Peyer's patch (tissue), 4 donors: Measurements from ENCODE around the gene GP1BB.

ENCODE experiments used
- CTCF ChIP-seq, 6 experiments: fragments of 450-650 bp in 4 of 6; fragments of 200-600 bp in 2 of 6; sonication (generic) in 1 of 6; IDR thresholded peaks; one replicate each; pipeline ENCODE4 v1.5.1; 2017 to 2019; ENCODE audit warnings: antibody characterized with exemption in 6 of 6, mild to moderate bottlenecking in 3 of 6, moderate library complexity in 1 of 6
- POLR2A ChIP-seq, 2 donors: fragments of 450-650 bp; IDR thresholded peaks; one replicate each; pipeline ENCODE4 v1.5.1; 2017; ENCODE audit warnings: antibody characterized with exemption in 2 of 2, mild to moderate bottlenecking in 2 of 2, moderate library complexity in 2 of 2

- TF ChIP-seq CTCF (IDR thresholded peaks at IDR 0.05) (no peak), POLR2A (IDR thresholded peaks at IDR 0.05) (no peak)
Measured at GRCh38 chr22:19740586-19740985, 17.2 kb downstream of the GP1BB start.
